ENCODE results near the gene HSPBP1. TPM values are rescaled to one million over a fixed set of nuclear protein-coding genes. Genes with fewer than 3 reads are reported as not detected.

Gene HSPBP1
- total RNA-seq, 4 donors from 2014 or later: 17.9 to 46.7 (median 36.7) TPM

GRCh38 chr19:55224038-55224665 is 55.8 kb downstream of the HSPBP1 start:
- H3K4me1 ChIP-seq: no peaks in the 10 kb centered on the region
- no peak for DNase-seq (ENCODE audit: low spot score in 2 of 2)

GRCh38 chr19:55223291-55224037 is 56.4 kb downstream of the HSPBP1 start:
- DNase-seq (ENCODE audit: low spot score in 2 of 2): no peak
- no peak overlapping the region for H3K27ac ChIP-seq
- H3K36me3 ChIP-seq: peaks cover 24% of the 10 kb centered on the region
- H3K4me1 ChIP-seq: no peaks in the 10 kb centered on the region
- no peaks in the 10 kb centered on the region for H3K9me3 ChIP-seq
- no peak for TF ChIP-seq POLR2AphosphoS5 (IDR thresholded peaks at IDR 0.05)
- no peak for TF ChIP-seq POLR2A (IDR thresholded peaks at IDR 0.05)
- TF ChIP-seq EP300 (IDR thresholded peaks at IDR 0.05): no peak
- TF ChIP-seq CTCF (IDR thresholded peaks at IDR 0.05): no peak
- no peak overlapping the region for H3K4me3 ChIP-seq
- no peaks in the 10 kb centered on the region for H3K27me3 ChIP-seq
- WGBS: 82% methylated on average over 9 of the region's 17 CpGs

More at GRCh38 chr19:55224038-55224665, 55.8 kb downstream of the HSPBP1 start:
- H3K9me3 ChIP-seq: no peaks in the 10 kb centered on the region
- peaks cover 31% of the 10 kb centered on the region for H3K36me3 ChIP-seq
- H3K27ac ChIP-seq: no peak overlapping the region
- 68% methylated on average over 11 of the region's 26 CpGs for WGBS
- no peaks in the 10 kb centered on the region for H3K27me3 ChIP-seq
- H3K4me3 ChIP-seq: no peak overlapping the region
- TF ChIP-seq POLR2A (IDR thresholded peaks at IDR 0.05) (no peak), EP300 (IDR thresholded peaks at IDR 0.05) (no peak), CTCF (IDR thresholded peaks at IDR 0.05) (no peak), POLR2AphosphoS5 (IDR thresholded peaks at IDR 0.05) (no peak)

- 77% methylated on average over 9 of the region's 9 CpGs for WGBS
Observed at GRCh38 chr19:55220525-55220924, 59.4 kb downstream of the HSPBP1 start.

GRCh38 chr19:55216461-55217198 is 63.3 kb downstream of the HSPBP1 start:
- peaks cover 16% of the 10 kb centered on the region for H3K4me1 ChIP-seq
- TF ChIP-seq POLR2AphosphoS5 (IDR thresholded peaks at IDR 0.05): peak in 2 of 3 donors; percentile 10 to 21
- no peak for TF ChIP-seq CTCF (IDR thresholded peaks at IDR 0.05)
- TF ChIP-seq POLR2A (IDR thresholded peaks at IDR 0.05): no peak
- TF ChIP-seq EP300 (IDR thresholded peaks at IDR 0.05): no peak
- peaks cover 4% of the 10 kb centered on the region for H3K27me3 ChIP-seq
- peak overlapping the region; percentile 78 for H3K27ac ChIP-seq
- H3K36me3 ChIP-seq: no peaks in the 10 kb centered on the region
- peak overlapping the region; percentile 47 for H3K4me3 ChIP-seq
- peaks cover 4% of the 10 kb centered on the region for H3K9me3 ChIP-seq
- WGBS: 13% methylated on average over 9 of the region's 36 CpGs
- DNase-seq (ENCODE audit: low spot score in 2 of 2): peak in 1 of 2 donors; percentile 79

More at GRCh38 chr19:55220525-55220924, 59.4 kb downstream of the HSPBP1 start:
- Histone ChIP-seq H3K4me3 (no peak overlapping the region), H3K9me3 (no peaks in the 10 kb centered on the region), H3K36me3 (peaks cover 3% of the 10 kb centered on the region), H3K27ac (no peak overlapping the region), H3K4me1 (peaks cover 16% of the 10 kb centered on the region), H3K27me3 (no peaks in the 10 kb centered on the region)
- no peak for DNase-seq (ENCODE audit: low spot score in 2 of 2)
- TF ChIP-seq POLR2A (IDR thresholded peaks at IDR 0.05): no peak
- no peak for TF ChIP-seq CTCF (IDR thresholded peaks at IDR 0.05)
- no peak for TF ChIP-seq POLR2AphosphoS5 (IDR thresholded peaks at IDR 0.05)

GRCh38 chr19:55213547-55213946 is 66.4 kb downstream of the HSPBP1 start:
- Histone ChIP-seq H3K4me3 (no peak overlapping the region), H3K27me3 (peaks cover 4% of the 10 kb centered on the region), H3K27ac (no peak overlapping the region), H3K4me1 (peaks cover 25% of the 10 kb centered on the region), H3K9me3 (peaks cover 4% of the 10 kb centered on the region), H3K36me3 (no peaks in the 10 kb centered on the region)
- 87% methylated on average over 7 of the region's 7 CpGs for WGBS
- no peak for DNase-seq (ENCODE audit: low spot score in 2 of 2)
- TF ChIP-seq POLR2A (IDR thresholded peaks at IDR 0.05) (no peak), POLR2AphosphoS5 (IDR thresholded peaks at IDR 0.05) (no peak), CTCF (IDR thresholded peaks at IDR 0.05) (no peak), EP300 (IDR thresholded peaks at IDR 0.05) (no peak)
